ENCODE measurements around the gene RGS8.

RGS8 gene

DNA sequence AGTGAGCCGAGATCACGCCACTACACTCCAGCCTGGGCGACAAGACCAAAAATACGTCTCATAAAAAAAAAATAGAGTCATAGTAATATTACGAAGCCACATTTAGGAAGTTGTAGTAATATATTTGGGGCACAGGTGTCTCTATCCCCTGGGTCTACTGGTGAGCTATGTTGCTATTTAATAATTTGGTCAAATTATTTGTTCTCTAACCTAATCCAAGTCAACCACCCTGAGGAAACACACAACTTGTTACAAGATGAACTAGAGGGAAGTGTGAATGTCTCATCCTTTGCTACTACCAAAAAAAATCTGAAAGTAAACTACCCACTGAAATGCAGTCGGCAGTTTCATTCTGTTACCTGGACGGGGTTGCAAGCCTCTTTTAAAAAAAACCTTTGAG, 35.3 kb downstream of the RGS8 start:
- no peak overlapping the region for H3K27ac ChIP-seq
- TF ChIP-seq, protein P1, sequence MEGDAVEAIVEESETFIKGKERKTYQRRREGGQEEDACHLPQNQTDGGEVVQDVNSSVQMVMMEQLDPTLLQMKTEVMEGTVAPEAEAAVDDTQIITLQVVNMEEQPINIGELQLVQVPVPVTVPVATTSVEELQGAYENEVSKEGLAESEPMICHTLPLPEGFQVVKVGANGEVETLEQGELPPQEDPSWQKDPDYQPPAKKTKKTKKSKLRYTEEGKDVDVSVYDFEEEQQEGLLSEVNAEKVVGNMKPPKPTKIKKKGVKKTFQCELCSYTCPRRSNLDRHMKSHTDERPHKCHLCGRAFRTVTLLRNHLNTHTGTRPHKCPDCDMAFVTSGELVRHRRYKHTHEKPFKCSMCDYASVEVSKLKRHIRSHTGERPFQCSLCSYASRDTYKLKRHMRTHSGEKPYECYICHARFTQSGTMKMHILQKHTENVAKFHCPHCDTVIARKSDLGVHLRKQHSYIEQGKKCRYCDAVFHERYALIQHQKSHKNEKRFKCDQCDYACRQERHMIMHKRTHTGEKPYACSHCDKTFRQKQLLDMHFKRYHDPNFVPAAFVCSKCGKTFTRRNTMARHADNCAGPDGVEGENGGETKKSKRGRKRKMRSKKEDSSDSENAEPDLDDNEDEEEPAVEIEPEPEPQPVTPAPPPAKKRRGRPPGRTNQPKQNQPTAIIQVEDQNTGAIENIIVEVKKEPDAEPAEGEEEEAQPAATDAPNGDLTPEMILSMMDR (conservative IDR thresholded peaks at IDR 0.05): no peak

DNA sequence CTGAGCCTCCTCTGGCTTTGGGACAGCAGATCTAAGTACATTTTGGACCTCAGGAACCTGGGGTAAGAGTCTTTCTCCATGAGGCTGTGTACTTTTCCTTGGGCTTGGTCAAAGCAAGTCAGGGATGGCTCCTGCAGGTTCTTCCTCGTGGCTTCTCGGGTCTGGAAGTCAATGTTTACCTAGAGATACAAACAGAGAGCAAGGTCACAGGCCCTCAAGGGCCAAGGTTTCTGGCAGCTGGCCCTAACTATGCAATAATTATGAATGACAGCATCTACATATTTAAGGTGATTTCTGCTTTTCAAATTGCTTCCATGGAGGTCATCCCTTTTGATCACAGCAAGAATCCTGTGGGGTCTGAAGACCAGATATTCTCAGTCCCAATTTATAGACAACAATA, 37.6 kb downstream of the RGS8 start:
- TF ChIP-seq, protein P1 (conservative IDR thresholded peaks at IDR 0.05): no peak

DNA sequence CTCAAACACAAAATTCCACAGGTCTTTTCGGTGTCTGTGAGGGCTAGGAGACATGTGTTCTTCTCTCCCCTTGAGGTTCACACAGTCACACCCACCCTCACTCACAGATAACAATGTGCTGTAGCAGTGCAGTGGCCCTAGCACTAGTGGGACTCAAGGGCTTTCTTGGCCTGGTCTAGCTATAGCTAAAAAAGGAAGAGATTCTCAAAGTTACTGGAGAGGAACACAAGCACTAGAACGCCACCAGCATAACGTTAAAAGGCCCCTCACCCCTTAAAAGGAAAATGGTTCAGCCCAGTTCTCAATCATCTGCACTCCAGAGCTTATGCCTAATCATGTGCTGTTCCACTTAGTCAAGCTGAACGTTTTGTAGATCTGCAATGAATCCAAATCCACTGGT, 39.5 kb downstream of the RGS8 start:
- TF ChIP-seq, protein P1 (conservative IDR thresholded peaks at IDR 0.05): no peak
- no peak overlapping the region for H3K27ac ChIP-seq

More for the DNA sequence above, 37.6 kb downstream of the RGS8 start:
- no peak overlapping the region for H3K27ac ChIP-seq

- H3K27ac ChIP-seq: no peak overlapping the region
- TF ChIP-seq, protein P1 (conservative IDR thresholded peaks at IDR 0.05): no peak
Observed at GRCh38 chr1:182643699-182644098, 40.7 kb downstream of the RGS8 start.

DNA sequence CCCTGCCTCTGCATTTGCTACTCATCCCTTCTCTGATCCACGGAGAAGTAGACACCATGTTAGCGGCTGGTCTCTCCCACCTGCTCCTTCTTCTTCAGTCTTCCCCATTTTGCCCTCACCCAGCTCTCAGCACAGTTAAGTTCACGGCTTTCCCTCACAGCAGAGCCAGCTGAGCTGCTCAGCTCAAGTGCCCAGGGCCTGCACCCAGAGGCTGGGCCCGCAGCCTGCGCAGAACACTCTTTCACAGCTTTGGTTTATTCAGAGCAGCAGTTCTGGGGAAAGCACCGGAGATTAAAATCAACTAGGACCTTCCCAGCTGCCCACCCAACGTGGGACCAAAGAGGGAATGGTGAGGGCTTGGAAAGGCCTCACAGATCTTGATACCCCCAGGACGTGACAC, 41.9 kb downstream of the RGS8 start:
- TF ChIP-seq, protein P1 (conservative IDR thresholded peaks at IDR 0.05): no peak
- H3K27ac ChIP-seq: no peak overlapping the region

- no peak overlapping the region for H3K27ac ChIP-seq
- TF ChIP-seq, protein P1 (conservative IDR thresholded peaks at IDR 0.05): no peak
Observed at GRCh38 chr1:182641561-182641960, 42.8 kb downstream of the RGS8 start.

- TF ChIP-seq, protein P1 (conservative IDR thresholded peaks at IDR 0.05): no peak
Observed at GRCh38 chr1:182639330-182639729, 45.1 kb downstream of the RGS8 start.

GRCh38 chr1:182637769-182638168, 46.6 kb downstream of the RGS8 start:
- TF ChIP-seq, protein P1 (conservative IDR thresholded peaks at IDR 0.05): no peak
- H3K27ac ChIP-seq: no peak overlapping the region

More at GRCh38 chr1:182639330-182639729, 45.1 kb downstream of the RGS8 start:
- H3K27ac ChIP-seq: no peak overlapping the region

Data from VCaP (cell line).